ENCODE measurements around the gene PTPN11.
"Not testable (repeated sequence)": the region's sequence is repeated elsewhere in the genome, so short reads cannot be mapped to it uniquely, and the experiment has no call there.

Gene PTPN11

DNA sequence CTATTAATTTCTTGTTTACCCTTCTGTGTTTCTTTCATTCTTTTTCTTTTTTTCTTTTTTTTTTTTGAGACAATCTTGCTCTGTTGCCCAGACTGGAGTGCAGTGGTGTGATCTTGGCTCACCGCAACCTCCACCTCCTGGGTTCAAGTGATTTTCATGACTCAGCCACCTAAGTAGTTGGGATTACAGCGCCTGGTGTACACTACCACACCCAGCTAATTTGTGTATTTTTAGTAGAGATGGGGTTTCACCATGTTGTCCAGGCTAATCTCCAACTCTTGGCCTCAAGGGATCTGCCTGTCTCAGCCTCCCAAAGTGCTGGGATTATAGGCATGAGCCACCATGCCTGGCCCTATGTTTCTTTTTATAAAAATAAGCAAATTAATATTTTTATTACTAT lies 29.4 kb downstream of the PTPN11 start:
- DNase-seq (ENCODE audit: low spot score) = not testable (repeated sequence)

DNA sequence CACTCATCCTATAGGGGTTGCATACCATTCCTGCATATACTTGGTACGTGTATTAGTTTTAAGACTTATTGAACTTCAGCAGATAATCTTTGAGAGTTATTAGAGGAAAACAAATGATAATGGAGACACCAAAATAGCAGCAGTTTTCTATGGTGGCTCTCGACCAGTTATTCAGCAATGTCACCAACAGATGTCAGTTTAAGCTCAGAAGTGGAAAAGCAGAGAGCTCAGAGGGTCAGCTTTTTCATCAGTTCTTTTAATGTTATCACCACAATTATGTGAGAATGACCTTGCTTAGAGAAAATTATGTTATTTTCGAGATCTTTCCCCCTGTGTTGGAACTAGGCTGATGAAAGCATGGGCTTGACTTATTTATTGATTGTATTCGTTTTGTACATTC lies 32.0 kb downstream of the PTPN11 start:
- DNase-seq (ENCODE audit: low spot score) = no peak

DNA sequence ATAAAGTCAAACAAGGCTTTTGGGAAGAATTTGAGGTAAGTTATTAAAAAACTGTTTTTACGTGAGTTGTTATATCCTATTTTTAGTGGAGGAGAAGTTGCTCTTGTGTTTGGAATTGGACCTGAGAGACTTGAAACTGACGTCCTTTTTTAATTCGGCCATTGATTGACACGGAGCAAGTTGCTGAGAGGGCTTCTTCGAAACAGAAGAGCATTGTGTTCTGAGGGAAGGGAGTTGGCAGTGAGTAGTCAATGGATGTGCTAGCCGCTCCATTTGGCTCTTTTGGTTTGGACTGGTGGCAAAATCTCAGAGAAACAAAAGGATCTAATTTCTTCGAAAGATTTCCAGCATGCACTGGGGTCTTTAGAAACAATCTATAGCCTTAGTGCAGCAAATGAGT lies 37.3 kb downstream of the PTPN11 start:
- no peak for DNase-seq (ENCODE audit: low spot score)

DNA sequence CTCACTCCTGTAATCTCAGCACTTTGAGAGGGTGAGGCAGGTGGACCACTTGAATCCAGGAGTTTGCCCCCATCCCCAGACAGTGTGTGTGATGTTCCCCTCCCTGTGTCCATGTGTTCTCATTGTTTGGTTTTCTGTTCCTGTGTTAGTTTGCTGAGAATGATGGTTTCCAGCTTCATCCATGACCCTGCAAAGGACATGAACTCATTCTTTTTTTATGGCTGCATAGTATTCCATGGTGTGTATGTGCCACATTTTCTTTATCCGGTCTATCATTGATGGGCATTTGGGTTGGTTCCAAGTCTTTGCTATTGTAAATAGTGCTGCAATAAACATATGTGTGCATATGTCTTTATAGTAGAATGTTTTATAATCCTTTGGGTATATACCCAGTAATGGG lies 38.4 kb downstream of the PTPN11 start:
- not testable (repeated sequence) for DNase-seq (ENCODE audit: low spot score)

DNA sequence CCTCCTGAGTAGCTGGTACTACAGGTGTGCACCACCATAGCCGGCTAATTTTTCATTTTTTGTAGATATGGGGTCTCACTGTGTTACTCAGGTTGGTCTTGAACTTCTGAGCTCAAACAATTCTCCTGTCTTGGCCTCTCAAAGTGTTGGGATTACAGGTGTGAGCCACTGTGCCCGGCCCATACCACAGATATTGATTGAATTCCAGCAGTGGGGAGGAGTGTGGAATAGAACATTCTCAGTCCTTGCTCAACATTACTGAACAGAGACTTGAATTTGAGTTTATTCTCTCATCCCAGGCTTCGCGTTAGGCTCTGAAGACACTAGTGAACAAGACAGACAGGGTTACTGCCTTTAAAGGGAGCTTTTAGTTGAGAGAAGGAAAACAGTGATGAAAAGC lies 39.6 kb downstream of the PTPN11 start:
- DNase-seq (ENCODE audit: low spot score) = no peak

DNA sequence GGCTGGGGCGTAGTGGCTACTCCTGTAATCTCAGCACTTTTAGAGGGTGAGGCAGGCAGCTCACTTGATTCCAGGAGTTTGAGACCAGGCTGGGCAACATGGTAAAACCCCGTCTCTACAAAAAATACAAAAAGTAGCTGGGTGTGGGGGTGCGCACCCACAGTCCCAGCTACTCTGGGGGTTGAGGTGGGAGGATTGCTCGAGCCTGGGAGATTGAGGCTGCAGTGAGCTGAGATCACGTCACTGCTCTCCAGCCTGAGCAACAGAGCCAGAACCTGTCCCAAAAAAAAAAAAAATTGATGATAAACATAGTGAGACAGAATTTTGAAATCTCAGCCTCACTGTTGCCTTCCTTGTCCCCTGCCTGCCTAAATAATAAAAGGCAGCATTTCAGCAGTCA lies 40.0 kb downstream of the PTPN11 start:
- no peak for DNase-seq (ENCODE audit: low spot score)

DNA sequence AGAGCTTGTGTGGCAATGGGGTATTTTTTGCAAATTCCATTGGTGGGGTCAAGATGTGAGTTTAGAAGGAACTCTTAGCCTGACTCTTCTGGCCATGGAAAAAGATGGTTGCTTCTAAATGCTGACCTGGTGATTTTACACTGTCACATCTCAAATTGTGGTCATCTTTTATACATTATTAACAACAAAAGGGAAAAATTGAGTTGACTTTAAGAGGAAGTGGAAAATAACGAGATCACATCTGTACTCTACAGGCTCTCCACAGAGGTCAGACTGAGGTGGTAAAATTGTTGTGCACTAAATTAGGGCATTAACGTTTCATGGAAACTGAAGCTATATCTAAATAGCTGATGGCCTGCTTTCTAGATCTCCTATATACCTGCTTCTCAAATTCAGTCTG lies 44.7 kb downstream of the PTPN11 start:
- no peak for DNase-seq (ENCODE audit: low spot score)

DNA sequence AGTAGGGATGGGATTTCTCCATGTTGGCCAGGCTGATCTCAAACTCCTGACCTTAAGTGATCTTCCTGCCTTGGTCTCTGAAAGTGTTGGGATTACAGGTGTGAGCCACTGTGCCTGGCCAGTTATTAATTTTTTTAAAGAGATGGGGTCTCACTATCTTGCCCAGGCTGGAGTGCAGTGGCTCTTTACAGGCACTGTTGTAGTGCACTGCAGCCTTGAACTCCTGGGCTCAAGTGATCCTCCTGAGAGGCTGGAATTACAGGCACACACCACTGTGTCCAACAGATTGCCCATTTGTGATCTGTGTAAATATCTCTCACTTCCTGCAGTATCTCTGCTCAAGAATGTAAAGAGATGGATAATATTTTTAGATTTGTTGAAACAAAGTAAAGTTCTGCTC lies 45.9 kb downstream of the PTPN11 start:
- DNase-seq (ENCODE audit: low spot score) = no peak

DNA sequence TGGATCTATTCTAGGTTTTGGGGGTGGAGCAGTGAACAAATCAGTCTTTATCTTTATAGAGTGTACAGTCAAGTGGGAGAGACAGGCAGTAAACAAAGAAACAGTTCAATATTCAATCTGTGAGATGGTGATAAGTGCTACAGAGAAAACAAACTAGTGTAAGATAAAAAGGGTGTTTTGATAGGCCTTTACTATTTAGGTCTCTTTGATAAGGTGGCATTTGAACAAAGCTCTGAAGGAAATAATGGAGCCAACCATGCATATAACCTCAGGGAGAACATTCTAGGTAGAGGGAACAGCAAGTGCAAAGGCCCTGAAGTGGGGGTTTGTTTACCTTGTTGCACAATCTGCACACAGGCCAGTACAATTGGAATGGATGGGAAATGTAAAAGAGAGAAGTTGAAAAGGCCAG lies 47.3 kb downstream of the PTPN11 start:
- no peak for DNase-seq (ENCODE audit: low spot score)

DNA sequence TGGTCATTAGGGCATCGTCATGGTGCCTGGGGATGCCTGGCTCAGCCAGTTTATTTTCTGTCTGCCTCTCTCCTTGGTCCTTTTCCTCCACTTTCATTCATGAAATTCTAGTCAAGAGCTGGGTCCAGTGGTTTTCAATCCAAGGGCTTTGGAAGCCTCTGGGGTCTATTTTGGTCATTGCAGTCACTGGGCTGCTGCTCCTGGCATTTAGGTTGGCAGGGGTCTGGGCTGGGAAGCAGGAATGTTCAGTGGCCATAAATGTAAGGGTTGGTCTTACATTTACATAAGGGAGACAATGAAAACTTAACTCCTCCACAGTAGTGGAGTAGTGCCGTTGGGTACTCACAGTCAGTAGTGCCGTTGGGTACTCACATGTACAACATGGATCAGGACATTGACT lies 48.1 kb downstream of the PTPN11 start:
- no peak for DNase-seq (ENCODE audit: low spot score)

DNA sequence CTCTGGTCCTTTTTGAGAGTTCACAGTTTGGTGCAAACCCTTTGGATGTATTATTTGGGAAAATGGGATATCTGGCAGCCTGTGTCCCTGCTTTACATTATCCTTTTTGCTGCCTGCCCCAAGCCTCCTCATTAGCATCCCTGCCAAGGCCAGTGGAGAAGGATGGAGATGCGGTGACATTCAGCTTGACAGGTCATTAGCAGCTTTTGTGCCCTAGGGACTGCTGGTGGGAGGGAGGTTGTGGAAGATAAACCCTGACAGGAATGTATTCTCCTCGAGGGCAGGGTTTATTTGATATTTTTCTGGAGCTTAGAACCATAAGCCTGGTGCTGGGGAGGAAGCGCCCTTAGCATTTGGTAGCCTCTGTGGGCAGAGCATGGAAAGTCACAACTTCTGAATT lies 49.3 kb downstream of the PTPN11 start:
- DNase-seq (ENCODE audit: low spot score) = no peak

DNA sequence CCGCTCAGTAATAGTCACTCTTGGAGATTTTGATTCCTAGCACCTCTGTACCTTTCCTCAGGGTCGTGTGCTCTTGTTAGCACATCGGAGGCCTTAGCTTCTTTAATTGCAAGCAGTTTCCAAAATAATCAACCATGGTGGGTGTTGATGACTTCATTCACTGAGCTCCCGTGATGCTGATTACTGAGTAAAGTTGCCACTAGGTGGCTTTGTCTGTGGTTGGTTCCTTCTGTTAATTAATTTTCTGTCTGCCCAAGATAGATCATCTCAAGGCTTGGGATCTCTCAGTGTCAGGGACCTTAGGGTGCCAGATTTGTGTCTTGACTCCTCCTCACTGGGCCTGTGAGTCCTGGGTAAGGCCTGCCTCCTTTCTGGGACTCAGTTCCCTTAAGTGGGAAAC lies 54.3 kb downstream of the PTPN11 start:
- DNase-seq (ENCODE audit: low spot score) = no peak

DNA sequence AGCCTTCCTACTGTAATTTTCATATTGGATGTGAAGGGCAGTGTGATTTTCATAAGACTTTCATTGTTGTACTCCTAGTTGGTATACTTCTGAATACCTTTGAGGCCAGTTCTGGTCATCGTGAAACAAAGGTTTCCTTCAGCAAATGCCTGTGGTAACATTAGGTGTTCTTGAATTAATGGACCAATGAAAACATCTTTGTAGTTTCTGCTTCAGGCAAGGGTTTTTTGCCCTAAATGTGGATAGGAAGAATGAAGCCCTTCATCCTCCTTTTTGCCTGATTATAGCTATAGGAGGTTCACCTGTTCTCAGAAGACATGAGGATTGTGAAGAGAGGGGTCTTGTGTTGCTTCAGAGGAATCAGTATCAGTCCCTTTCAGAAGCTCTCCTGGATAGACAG lies 60.7 kb downstream of the PTPN11 start:
- DNase-seq (ENCODE audit: low spot score) = no peak

DNA sequence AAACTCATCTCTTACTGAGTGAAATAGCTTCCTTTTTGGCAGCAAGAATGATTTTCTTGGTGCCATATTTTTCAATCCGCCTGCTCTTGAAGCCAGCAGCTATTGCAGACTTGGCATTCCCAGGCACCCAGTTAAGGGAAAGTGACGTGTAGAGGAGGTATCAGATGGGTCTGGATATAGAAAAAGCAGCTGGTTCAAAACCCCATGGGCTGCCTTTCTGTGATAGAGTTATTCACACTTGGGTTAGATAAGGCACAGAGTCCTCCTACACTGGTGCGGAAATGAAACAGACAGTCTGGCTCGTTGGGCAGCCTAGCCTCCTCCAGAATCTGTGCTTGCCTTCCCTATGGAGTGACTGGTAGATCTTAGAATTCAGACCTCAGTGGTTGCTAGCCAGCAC lies 62.2 kb downstream of the PTPN11 start:
- no peak for DNase-seq (ENCODE audit: low spot score)

DNA sequence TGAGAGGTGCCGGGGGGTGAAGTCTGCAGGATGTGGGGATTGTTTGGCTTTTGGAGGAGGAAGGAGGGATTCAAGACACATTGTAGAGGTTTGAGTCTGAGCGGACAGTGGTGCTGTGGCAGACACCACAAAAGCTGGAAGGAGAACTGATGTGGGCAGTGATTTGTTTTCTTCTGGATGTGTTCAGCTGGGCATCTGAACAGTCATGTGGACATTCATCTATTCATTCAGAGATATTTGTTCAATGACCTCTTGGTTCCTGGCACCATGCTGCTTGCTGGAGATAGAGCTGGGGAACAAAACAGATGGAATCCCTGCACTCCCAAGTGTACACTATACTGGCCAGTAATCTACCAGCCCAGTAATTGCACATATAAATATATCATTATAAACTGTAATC lies 64.0 kb downstream of the PTPN11 start:
- no peak for DNase-seq (ENCODE audit: low spot score)

DNA sequence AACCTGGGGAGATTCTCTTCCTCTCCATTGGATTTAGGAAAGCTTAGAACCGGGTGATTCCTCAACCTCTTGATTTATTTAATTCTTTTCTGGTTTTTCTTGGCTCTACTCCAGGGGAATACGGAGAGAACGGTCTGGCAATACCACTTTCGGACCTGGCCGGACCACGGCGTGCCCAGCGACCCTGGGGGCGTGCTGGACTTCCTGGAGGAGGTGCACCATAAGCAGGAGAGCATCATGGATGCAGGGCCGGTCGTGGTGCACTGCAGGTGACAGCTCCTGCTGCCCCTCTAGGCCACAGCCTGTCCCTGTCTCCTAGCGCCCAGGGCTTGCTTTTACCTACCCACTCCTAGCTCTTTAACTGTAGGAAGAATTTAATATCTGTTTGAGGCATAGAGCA lies 67.6 kb downstream of the PTPN11 start:
- no peak for DNase-seq (ENCODE audit: low spot score)

DNA sequence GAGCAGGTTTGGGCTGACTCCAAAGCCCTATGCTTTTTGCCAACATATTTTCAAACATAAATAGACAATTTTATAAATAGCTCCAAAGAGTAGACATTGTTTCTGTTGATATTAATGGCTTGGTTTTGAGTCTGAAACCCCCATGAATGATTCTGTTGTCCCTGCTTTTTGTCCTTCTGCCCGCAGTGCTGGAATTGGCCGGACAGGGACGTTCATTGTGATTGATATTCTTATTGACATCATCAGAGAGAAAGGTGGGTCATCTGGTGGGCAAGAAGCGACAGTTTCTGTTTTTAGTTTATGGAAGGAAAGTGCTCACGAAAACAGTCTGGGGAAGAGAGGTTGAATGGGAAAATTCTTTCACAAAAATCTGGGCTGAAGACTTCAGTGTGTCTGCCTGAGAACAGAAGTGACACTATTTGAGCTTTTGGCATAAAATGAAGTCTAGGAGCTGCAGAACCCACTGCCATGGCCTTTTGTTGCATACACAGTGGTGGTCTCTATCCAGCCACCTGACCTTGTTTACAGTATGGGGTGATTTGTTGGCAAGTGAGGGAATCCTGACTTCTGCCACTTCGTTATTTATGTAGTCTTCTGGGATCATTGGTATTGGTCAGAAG lies 69.6 kb downstream of the PTPN11 start:
- DNase-seq (ENCODE audit: low spot score) = no peak

DNA sequence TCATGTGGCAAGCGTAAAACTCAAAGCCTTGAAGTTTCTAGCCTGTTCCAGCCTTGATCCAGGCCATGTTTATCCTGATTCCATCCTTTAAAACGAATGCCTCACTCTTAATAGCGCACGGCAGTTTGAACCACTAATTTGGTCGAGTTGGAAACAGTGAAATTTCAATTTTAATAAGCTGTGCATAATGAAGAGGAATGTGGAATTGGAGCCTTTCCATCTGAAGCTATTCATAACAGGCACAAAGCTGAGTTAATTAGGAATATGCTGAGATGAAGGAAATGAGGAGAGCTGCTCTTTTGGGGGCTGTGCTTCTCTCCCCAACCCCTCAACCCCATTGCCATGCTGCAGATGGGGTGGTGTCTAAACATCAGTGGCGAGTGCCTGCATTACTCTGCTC lies 70.7 kb downstream of the PTPN11 start:
- no peak for DNase-seq (ENCODE audit: low spot score)

DNA sequence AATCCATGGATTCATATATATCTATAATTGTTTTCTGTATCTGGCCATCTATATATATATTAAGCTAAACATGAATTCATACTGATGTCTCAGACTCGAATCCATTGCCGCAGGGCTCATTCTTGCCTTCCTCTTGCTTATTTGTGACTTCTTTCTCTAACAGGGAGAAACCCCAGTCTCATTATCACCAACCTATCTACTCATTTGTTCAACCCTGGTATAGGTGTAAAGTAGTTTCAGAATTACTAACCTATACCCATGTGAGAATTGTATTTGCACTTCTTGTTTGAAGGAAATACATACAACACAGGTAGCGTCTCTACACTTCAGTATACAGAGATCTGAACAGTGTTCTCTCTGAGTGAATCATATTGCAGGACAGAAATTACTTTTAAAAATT lies 77.7 kb downstream of the PTPN11 start:
- no peak for DNase-seq (ENCODE audit: low spot score)

DNA sequence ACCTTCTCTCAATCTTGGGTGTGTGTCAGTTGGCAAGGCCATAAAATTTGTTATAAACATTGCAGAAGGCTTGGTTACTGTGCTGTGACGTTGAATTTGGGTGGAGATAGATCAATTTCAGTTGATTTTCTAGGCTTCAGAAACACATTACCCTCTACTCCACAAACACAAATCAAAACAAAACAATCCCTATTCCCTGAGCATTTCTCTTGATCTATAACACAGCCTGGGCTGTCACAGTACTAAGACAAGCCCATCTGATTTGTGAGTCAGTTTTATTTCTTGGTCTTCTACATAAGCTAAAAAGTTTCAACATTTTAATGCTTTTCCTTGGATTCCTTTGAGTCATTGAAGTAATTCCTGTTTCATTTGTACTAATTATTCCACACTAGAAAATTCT lies 79.8 kb downstream of the PTPN11 start:
- no peak for DNase-seq (ENCODE audit: low spot score)

DNA sequence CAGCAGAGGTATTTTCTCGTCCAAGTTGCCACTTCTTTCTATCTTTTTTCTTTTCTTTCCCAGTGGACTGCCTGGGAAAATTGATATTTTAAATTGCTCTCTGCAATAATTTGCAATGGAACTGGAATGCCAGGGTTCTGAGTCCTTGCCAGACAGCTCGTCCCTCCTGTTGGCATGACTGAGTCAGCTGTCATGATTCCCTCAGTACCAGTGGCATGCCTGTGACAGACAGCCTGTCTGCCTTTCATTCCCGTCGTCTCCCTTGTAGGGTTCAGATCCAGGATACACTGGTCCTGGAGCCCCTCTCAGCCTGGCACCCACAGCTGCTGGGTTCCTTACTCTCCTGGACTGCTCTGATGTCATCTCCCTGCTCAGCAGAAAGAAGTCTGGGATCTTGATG lies 84.8 kb downstream of the PTPN11 start:
- DNase-seq (ENCODE audit: low spot score) = no peak

DNA sequence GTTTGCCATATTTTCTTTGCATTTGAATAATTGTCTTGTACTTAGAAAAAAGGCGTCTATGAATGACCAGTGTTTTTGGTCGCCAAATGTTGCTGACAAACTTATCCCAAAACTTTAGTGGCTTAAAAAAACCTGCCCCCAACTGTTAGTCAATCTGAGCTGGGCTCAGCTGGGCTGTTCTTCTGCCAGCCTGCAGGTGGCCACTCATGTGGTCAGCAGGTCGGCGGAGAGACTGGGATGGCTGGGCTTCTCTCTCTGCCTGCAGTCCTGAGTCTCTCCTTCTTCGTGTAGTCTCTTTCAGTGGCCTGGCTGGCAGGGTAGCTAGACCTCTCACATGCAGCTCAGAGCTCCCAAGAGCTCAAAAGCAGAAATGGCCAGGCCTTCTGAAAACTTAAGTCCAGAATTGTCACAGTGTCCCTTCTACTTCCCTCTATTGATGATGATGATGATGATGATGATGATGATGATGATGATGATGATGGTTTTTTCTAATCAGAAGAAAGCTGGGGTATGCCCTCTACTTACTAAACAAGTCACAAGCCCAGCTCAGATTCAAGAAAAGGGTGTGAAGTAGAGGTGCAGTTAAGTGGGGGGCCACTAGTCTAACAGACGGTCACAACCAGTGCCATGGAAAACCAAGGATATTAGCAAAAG lies 87.9 kb downstream of the PTPN11 start:
- DNase-seq (ENCODE audit: low spot score) = no peak

DNA sequence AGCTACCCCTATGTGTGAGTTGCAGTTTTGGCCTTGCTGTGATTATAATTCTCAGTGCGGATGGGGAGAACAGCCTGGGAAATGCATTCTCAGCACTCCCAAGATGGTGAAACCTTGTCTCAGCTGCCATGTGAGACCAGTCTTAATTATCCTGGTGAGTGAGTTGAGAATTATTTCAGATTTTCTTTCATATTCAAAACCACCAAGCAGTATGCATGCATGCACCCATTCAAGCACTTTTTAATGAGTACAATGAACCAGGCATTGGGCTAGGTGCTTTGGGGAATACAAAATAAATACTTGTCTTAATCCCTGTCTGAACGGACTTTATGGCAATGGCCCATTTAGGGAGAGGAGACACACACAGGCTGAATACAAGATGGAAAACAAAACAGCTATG lies 94.7 kb downstream of the PTPN11 start:
- DNase-seq (ENCODE audit: low spot score) = no peak

DNA sequence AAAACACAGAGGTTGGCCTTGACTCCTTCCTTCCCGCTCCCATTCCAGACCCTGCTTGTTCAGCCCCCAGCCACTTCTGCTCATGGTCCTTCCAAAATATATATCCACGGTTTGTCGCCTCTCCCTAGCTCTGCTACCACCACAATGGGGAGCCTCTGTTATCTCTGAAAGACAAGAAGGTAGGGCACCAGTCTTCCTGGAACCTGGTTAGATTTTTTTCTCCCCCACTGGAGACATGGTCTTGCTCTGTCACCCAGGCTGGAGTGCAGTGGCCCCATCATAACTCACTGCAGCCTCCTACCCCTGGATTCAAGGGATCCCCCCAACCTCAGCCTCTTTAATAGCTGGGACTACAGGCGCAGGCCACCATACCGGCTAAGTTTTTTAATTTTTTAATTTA lies 95.7 kb downstream of the PTPN11 start:
- DNase-seq (ENCODE audit: low spot score) = no peak
